ENCODE data around the gene UPK3BL2.
"Not testable (repeated sequence)": the region's sequence is repeated elsewhere in the genome, so short reads cannot be mapped to it uniquely, and the experiment has no call there.

GRCh38 chr7:102546353-102546752 lies 2.9 kb upstream of the UPK3BL2 start:
- TF ChIP-seq CTCF, POLR2A, POLR2AphosphoS5 (IDR thresholded peaks at IDR 0.05): not testable (repeated sequence)

All from prostate gland (tissue), 2 donors.